ENCODE results near the gene DZIP3.

DNA sequence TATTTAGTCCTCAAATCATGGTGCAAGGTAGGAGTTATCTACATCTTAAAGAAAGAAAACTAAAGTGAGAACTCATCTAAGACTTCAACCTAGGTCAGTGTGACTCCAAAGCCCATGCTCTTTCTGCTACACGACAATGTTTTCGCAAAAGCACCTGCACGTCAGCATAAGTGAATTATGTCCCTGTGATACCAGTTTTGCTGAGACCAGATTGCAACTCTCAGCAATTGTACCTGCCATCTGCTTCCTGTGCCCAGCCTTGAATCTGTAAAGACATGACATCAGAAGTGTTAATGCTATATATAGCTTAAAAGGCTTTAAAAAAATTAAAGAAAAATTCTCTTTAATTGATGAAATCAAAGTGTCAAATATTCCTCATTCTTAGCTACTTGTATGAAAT is 124.3 kb downstream of the DZIP3 start:
- TF ChIP-seq POLR2A (IDR thresholded peaks at IDR 0.05) = no peak
- TF ChIP-seq, protein P1, sequence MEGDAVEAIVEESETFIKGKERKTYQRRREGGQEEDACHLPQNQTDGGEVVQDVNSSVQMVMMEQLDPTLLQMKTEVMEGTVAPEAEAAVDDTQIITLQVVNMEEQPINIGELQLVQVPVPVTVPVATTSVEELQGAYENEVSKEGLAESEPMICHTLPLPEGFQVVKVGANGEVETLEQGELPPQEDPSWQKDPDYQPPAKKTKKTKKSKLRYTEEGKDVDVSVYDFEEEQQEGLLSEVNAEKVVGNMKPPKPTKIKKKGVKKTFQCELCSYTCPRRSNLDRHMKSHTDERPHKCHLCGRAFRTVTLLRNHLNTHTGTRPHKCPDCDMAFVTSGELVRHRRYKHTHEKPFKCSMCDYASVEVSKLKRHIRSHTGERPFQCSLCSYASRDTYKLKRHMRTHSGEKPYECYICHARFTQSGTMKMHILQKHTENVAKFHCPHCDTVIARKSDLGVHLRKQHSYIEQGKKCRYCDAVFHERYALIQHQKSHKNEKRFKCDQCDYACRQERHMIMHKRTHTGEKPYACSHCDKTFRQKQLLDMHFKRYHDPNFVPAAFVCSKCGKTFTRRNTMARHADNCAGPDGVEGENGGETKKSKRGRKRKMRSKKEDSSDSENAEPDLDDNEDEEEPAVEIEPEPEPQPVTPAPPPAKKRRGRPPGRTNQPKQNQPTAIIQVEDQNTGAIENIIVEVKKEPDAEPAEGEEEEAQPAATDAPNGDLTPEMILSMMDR (IDR thresholded peaks at IDR 0.05) = no peak

Measured in heart left ventricle (tissue), 13 donors.